Measurements from ENCODE around the gene OVCA2.
A peak's percentile ranks its signal among the peaks of the same experiment; 100 is the strongest.
"Not testable (repeated sequence)": the region's sequence is repeated elsewhere in the genome, so short reads cannot be mapped to it uniquely, and the experiment has no call there.

Gene OVCA2

GRCh38 chr17:2041561-2042389 is at the start of gene OVCA2:
Gene OVCA2, plus strand, starts transcription at chr17:2042022. Its CDS starts 26 bp downstream, at chr17:2042048.
- peak; percentile 94 for DNase-seq

GRCh38 chr17:1992541-1992940 is 49.3 kb upstream of the OVCA2 start:
- no peak for DNase-seq

GRCh38 chr17:1994707-1995106 is 47.1 kb upstream of the OVCA2 start:
- no peak for DNase-seq

GRCh38 chr17:1995321-1995892 is 46.4 kb upstream of the OVCA2 start:
- DNase-seq, result no peak

GRCh38 chr17:1995907-1996799 is 45.7 kb upstream of the OVCA2 start:
- no peak for DNase-seq

GRCh38 chr17:1996800-1997288 is 45.0 kb upstream of the OVCA2 start:
- DNase-seq, result no peak

- DNase-seq, result no peak
Observed at GRCh38 chr17:1997289-1997926, 44.4 kb upstream of the OVCA2 start.

GRCh38 chr17:1997927-1998742 is 43.7 kb upstream of the OVCA2 start:
- DNase-seq, result no peak

GRCh38 chr17:1999557-2000251 is 42.1 kb upstream of the OVCA2 start:
- DNase-seq, result peak; percentile 32

GRCh38 chr17:2002767-2003329 is 39.0 kb upstream of the OVCA2 start:
- DNase-seq, result no peak

- DNase-seq, result no peak
Observed at GRCh38 chr17:2003525-2003924, 38.3 kb upstream of the OVCA2 start.

GRCh38 chr17:2004435-2004952 is 37.3 kb upstream of the OVCA2 start:
- no peak for DNase-seq

- DNase-seq, result no peak
Observed at GRCh38 chr17:2008332-2009126, 33.3 kb upstream of the OVCA2 start.

GRCh38 chr17:2009737-2010136 is 32.1 kb upstream of the OVCA2 start:
- no peak for DNase-seq

- peak; percentile 68 for DNase-seq
Observed at GRCh38 chr17:2011411-2012371, 30.1 kb upstream of the OVCA2 start.

GRCh38 chr17:2012499-2012898 is 29.3 kb upstream of the OVCA2 start:
- no peak for DNase-seq

- DNase-seq, result not testable (repeated sequence)
Observed at GRCh38 chr17:2013220-2013993, 28.4 kb upstream of the OVCA2 start.

GRCh38 chr17:2013994-2014317 is 27.9 kb upstream of the OVCA2 start:
- no peak for DNase-seq
